C4-2B (cell line): ENCODE data around the gene JAKMIP1.
"Not testable (repeated sequence)": the region's sequence is repeated elsewhere in the genome, so short reads cannot be mapped to it uniquely, and the experiment has no call there.

ENCODE experiments used
- H3K27ac ChIP-seq: fragments of 450-650 bp; 2 replicates; pipeline ENCODE4 v1.5.1; 2017
- ZFX ChIP-seq: fragments of 450-650 bp; IDR thresholded peaks from 2 replicates; pipeline ENCODE4 v1.6.1; 2017
- TF ChIP-seq, protein P1 (sequence below): fragments of 450-650 bp; conservative IDR thresholded peaks from 2 replicates; pipeline ENCODE4 v1.5.1; 2017; ENCODE audit warnings: mild to moderate bottlenecking

The JAKMIP1 gene

DNA sequence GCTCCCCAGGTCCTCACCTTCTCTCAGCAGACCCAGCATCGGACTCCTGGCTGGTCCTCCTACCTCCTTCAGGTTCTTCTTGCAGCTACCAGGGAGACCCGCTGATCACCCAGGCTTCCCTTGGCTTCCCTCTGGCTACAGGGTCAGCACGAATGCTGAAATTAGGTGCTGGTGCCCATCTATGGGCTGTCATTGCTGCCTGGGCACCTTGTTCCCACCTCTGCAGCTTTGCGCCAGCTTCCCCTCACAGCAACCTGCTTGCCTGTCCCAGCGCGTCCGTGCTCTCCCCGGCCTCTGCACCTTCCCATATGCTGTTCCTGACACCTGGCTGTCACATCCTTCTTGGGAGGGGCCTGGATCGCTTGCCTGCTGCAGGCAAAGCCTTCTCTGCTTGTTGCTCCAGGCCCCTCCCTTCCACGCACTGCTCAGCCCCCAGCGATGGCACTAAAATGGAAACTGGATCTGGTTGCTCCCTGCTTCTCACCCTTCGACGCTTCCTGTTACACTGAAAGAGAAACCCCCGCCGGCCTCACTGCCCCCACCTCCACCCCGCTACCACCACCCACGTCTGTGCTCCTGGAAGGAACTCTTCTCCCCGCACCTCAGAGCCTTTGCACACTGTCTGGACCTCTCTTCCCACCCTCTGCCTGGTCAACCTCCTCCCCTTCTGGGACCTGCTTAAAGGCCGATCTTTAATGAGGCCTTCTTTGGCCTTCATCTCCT lies 204.3 kb downstream of the JAKMIP1 start:
- no peak overlapping the region for H3K27ac ChIP-seq
- TF ChIP-seq, protein P1, sequence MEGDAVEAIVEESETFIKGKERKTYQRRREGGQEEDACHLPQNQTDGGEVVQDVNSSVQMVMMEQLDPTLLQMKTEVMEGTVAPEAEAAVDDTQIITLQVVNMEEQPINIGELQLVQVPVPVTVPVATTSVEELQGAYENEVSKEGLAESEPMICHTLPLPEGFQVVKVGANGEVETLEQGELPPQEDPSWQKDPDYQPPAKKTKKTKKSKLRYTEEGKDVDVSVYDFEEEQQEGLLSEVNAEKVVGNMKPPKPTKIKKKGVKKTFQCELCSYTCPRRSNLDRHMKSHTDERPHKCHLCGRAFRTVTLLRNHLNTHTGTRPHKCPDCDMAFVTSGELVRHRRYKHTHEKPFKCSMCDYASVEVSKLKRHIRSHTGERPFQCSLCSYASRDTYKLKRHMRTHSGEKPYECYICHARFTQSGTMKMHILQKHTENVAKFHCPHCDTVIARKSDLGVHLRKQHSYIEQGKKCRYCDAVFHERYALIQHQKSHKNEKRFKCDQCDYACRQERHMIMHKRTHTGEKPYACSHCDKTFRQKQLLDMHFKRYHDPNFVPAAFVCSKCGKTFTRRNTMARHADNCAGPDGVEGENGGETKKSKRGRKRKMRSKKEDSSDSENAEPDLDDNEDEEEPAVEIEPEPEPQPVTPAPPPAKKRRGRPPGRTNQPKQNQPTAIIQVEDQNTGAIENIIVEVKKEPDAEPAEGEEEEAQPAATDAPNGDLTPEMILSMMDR: no peak
- TF ChIP-seq ZFX: no peak

DNA sequence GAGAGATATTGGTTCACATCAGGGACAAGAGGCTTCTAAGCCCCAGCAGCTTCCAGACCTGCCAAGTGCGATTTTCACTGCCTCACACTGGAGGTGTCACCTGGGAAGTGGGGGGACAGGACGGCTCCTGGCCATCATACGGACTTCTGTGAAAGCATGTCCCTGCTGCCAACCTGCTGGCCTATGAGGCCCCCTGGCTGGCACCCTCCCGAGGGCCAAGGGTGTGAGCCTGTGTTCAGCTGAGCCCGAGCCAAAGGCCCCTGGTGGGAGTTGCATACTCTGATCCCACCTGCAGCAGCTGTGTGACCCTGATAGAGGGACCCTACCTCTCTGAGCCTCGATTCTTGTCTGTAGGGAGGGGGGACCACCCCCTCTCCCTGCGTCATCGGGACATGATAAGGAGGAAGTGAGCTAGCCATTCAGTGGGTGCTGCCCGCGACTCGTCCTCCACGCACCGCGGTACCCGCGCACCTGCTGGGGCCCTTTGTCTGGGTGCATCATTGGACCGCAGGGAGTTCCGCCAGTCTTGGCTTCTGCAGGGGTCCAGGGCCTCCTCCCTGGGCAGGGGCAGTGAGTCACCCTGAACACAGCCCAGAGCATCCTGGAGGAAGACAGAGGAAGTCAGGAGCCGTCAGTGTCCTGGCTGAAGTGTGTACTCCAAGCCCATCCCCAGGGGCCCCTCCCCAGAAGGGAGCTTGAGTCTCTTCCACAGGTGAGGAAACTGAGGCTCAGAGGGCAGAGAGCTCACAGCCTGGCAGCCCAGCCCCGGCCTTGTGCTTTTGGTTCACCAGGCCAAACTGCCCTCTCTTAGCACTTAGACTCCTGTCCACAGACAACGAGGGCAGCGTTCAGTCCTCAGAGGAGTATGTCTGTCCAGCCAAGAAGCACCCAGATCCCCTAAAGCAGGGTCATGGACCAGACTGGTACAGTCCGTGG lies 206.2 kb downstream of the JAKMIP1 start:
- TF ChIP-seq, protein P1: no peak
- TF ChIP-seq ZFX: no peak
- no peak overlapping the region for H3K27ac ChIP-seq

DNA sequence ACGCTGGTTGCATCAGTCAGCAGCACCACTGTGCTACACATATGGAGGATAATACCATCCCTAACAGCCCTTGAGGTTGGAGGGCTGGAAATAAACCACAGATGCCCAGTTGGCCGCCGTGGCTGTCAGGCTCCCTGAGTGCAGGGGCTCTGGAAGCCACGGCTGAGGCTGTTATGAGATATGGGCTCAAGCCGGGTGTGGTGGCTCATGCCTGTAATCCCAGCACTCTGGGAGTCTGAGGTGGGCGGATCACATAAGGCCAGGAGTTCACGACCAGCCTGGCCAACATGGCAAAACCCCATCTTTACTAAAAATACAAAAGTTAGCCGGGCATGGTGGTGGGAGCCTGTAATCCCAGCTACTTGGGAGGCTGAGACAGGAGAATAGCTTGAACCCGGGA lies 207.0 kb downstream of the JAKMIP1 start:
- not testable (repeated sequence) for H3K27ac ChIP-seq

DNA sequence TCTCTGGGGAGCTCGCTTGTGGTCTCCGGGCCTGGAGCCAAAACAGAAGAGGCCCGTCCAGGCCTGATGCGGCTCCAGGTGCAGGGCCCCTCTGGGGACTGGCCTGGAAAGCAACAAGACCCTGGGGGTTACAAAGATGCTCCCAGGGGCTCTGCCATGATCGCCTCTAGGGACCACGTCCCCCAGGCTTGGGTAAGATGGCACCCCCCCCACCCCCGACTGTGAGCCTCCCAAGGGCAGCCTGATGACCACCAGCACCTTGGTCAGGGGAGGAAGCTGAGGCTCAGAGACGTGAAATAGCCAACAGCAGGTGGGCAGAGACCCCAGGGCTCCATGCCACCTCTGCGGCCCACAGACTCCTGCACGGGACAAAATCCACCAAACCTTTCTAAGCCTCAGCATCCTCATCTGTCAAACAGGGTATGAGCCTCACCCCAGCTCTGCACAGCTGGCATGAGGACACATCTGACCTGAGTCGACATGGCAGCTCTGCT lies 207.5 kb downstream of the JAKMIP1 start:
- H3K27ac ChIP-seq: no peak overlapping the region
- TF ChIP-seq, protein P1: no peak
- no peak for TF ChIP-seq ZFX

DNA sequence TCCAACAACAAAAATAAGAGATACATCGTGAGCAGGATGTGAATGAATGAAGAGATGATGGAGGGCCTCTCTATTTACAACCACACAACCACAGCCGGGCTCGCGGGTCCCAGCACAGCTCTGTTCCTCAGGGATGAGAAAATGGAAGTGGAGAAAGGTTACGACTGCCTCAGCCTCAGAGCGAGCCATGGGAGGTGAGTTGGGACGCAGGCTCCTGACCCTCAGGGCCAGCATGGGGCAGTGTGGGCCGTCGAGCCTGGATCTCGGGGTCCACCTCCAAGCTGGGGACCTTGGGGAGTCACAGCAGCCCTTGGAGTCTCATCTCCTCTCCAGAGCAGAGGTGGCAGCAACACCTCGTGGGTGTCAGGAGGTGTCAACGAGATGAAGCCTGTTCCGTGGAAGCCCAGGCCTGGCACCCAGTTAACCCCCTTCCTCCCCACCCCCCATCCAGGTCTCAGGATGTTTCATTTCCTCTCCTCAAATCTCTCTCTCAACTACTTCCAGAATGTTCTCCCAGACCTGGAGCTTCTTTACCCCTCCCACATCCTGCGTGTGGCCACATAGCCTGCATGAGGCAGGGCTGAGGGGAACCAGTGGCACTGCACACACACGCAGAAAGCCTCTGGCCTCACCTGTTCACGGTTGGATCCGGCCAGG lies 208.1 kb downstream of the JAKMIP1 start:
- TF ChIP-seq, protein P1: no peak
- TF ChIP-seq ZFX: no peak
- H3K27ac ChIP-seq: no peak overlapping the region

DNA sequence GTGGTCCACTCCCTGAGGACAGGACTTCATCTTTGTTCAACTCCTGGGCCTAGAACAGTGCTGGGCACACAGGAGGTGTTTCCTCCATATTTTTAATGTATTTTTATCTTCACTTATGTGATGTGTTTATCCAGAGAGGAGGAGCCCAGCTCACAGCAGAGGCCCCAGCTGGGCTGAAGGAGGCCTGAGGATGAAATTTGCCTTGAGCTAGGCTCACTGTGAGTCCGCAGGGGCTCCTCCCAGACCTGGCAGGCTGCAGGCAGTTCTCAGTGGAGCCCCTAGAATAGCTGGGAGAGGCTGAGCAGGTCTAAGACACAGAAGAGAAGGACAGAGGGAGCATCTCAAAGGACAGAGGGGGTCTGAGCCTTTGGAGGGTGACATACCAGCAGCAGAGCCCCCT lies 208.9 kb downstream of the JAKMIP1 start:
- TF ChIP-seq, protein P1: no peak
- TF ChIP-seq ZFX: no peak
- no peak overlapping the region for H3K27ac ChIP-seq

DNA sequence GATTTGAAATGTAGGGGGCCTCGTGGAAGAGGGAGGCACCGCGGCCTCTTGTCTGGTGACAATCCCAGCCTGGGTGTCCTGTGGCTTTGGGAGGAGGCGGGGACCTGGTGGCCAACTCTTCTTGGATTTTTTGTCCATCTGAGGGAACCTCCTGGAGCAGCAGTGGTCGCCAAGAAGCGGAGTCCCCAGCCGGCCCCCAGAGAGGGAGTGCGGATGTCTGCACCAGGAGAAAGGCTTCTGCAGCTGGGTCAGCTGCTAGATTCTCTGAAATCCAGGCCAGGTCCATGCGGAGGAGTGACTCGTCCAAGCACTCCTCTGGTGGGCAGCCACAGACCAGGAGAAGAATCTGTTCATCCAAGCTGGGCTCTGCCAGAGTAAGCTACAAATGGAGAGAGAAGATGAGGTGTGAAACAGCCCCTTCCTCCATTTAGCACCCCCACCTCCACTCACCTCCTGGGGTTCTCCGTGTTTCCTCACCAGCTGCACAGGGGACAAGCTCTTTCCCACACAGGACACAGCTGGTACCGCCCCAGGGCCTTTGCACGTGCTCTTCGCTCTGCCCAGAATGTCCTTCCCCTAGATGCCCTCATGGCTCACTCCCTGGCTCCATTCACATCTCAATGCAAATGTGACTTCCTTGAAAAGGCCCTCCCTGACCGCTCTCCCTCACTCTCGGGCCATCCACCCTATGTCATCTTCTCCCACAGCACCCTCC lies 209.7 kb downstream of the JAKMIP1 start:
- TF ChIP-seq ZFX: no peak
- TF ChIP-seq, protein P1: no peak
- no peak overlapping the region for H3K27ac ChIP-seq
